PC-3 (cell line): Measurements from ENCODE around the gene PLIN1.

Experiments used
- CTCF ChIP-seq: fragments of 300-600 bp; sonication (generic); conservative IDR thresholded peaks from 2 replicates; pipeline ENCODE4 v1.5.1; 2017; ENCODE audit warnings: antibody characterized with exemption, low read depth, mild to moderate bottlenecking, low read length
- EZH2 ChIP-seq: fragments of 300-600 bp; sonication (generic); IDR thresholded peaks from one replicate; pipeline ENCODE4 v1.6.1; 2017; ENCODE audit warnings: antibody characterized with exemption, mild to moderate bottlenecking, low read length; ENCODE audit not compliant: unreplicated experiment
- EZH2phosphoT487 ChIP-seq: fragments of 300-600 bp; sonication (generic); IDR thresholded peaks from 2 replicates; pipeline ENCODE4 v1.6.1; 2018; ENCODE audit warnings: mild to moderate bottlenecking, antibody characterized with exemption, low read length, borderline replicate concordance

GRCh38 chr15:89673165-89673512 is 6.0 kb downstream of the PLIN1 start:
- TF ChIP-seq CTCF (peak; percentile 53), EZH2 (no peak), EZH2phosphoT487 (no peak)
